Fibroblast of lung (primary cell): ENCODE measurements around the gene GPC5.

ENCODE experiments used
- EZH2 ChIP-seq: IDR thresholded peaks from 2 replicates; pipeline ENCODE4 v1.5.1; 2012; ENCODE audit warnings: low read length, control low read depth, mild to moderate bottlenecking; ENCODE audit errors: missing control alignments
- TF ChIP-seq, protein P1 (sequence below), 2 donors: IDR thresholded peaks in 1 of 2; conservative IDR thresholded peaks in 1 of 2; 1 replicate in 1 of 2; 2 replicates in 1 of 2; pipeline ENCODE4 v1.5.1; 2011 to 2012; ENCODE audit warnings: low read length in 2 of 2, control low read depth in 1 of 2, inconsistent platforms in 1 of 2, low read depth in 1 of 2, mild to moderate bottlenecking in 1 of 2

GRCh38 chr13:92313382-92313781 lies 915.0 kb downstream of the GPC5 start:
- TF ChIP-seq, protein P1, sequence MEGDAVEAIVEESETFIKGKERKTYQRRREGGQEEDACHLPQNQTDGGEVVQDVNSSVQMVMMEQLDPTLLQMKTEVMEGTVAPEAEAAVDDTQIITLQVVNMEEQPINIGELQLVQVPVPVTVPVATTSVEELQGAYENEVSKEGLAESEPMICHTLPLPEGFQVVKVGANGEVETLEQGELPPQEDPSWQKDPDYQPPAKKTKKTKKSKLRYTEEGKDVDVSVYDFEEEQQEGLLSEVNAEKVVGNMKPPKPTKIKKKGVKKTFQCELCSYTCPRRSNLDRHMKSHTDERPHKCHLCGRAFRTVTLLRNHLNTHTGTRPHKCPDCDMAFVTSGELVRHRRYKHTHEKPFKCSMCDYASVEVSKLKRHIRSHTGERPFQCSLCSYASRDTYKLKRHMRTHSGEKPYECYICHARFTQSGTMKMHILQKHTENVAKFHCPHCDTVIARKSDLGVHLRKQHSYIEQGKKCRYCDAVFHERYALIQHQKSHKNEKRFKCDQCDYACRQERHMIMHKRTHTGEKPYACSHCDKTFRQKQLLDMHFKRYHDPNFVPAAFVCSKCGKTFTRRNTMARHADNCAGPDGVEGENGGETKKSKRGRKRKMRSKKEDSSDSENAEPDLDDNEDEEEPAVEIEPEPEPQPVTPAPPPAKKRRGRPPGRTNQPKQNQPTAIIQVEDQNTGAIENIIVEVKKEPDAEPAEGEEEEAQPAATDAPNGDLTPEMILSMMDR (conservative IDR thresholded peaks at IDR 0.05 in 1 of 2, IDR thresholded peaks at IDR 0.05 in 1 of 2; ENCODE audit: low read depth in 1 of 2, low read length in 2 of 2) = no peak
- TF ChIP-seq EZH2 = no peak
